A549 (cell line): Measurements from ENCODE around the gene SPRYD7.

Experiments used
- CBX8 ChIP-seq: fragments of 200-600 bp; sonication (generic); IDR thresholded peaks from 2 replicates; pipeline ENCODE4 v1.6.1; 2016
- CTCF ChIP-seq: fragments of >200 bp; sonication (Bioruptor Twin); formaldehyde crosslinking; IDR thresholded peaks from 3 replicates; pipeline ENCODE4 v1.5.1; 2016
- EP300 ChIP-seq, 2 experiments: fragments of >200 bp; sonication (Bioruptor Twin); formaldehyde crosslinking; IDR thresholded peaks; 2 replicates in 1 of 2; 3 replicates in 1 of 2; pipeline ENCODE4 v1.6.1; 2016 to 2017
- GATA3 ChIP-seq: IDR thresholded peaks from 2 replicates; pipeline ENCODE4 v1.6.1; 2012; ENCODE audit warnings: borderline replicate concordance
- HOXA7 ChIP-seq: fragments of 250-450 bp; sonication (Bioruptor Pico); IDR thresholded peaks from 2 replicates; pipeline ENCODE4 v1.5.0; 2020; ENCODE audit warnings: mild to moderate bottlenecking, moderate library complexity
- KDM1A ChIP-seq: fragments of 200-600 bp; sonication (generic); IDR thresholded peaks from 2 replicates; pipeline ENCODE4 v1.6.1; 2016; ENCODE audit warnings: low read depth, mild to moderate bottlenecking
- MAFK ChIP-seq: fragments of 450-650 bp; IDR thresholded peaks from 2 replicates; pipeline ENCODE4 v1.6.1; 2014; ENCODE audit not compliant: partially characterized antibody
- MAX ChIP-seq: IDR thresholded peaks from 2 replicates; pipeline ENCODE4 v1.6.1; 2012
- POLR2A ChIP-seq: IDR thresholded peaks from 2 replicates; pipeline ENCODE4 v1.6.1; 2012; ENCODE audit warnings: mild to moderate bottlenecking, low read length
- RCOR1 ChIP-seq: fragments of 150-350 bp; IDR thresholded peaks from 2 replicates; pipeline ENCODE4 v1.6.1; 2014; ENCODE audit warnings: antibody characterized with exemption, low read length, low read depth
- USF2 ChIP-seq: fragments of 450-650 bp; IDR thresholded peaks from 2 replicates; pipeline ENCODE4 v1.6.1; 2014; ENCODE audit warnings: antibody characterized with exemption
- ZNF302 ChIP-seq: fragments of 250-450 bp; sonication (Bioruptor Pico); IDR thresholded peaks from 2 replicates; pipeline ENCODE4 v1.9.0; 2021; ENCODE audit warnings: inconsistent platforms, mild to moderate bottlenecking, moderate library complexity

GRCh38 chr13:49975826-49976225 is 39.7 kb upstream of the SPRYD7 start:
- no peak for TF ChIP-seq KDM1A
- no peak for TF ChIP-seq RCOR1
- no peak for TF ChIP-seq USF2
- TF ChIP-seq MAFK, result no peak
- TF ChIP-seq CTCF, result no peak
- no peak for TF ChIP-seq MAX
- no peak for TF ChIP-seq CBX8
- TF ChIP-seq EP300 (IDR thresholded peaks at IDR 0.05), result no peak
- TF ChIP-seq POLR2A, result no peak
- no peak for TF ChIP-seq GATA3
- TF ChIP-seq ZNF302 (CRISPR knock-in tag), result no peak
- TF ChIP-seq HOXA7 (CRISPR knock-in tag), result no peak
